HG03095 (cell line): Measurements from ENCODE around the gene KCTD17.
"Not testable (repeated sequence)": the region's sequence is repeated elsewhere in the genome, so short reads cannot be mapped to it uniquely, and the experiment has no call there.

ENCODE experiments used
- ATAC-seq: cut with Tn5 transposase; IDR thresholded peaks from one replicate; pipeline ENCODE4 v1.9.1; 2021; ENCODE audit warnings: moderate library complexity; ENCODE audit not compliant: unreplicated experiment

Gene KCTD17

GRCh38 chr22:37057796-37058510, 6.4 kb downstream of the KCTD17 start:
- no peak for ATAC-seq

GRCh38 chr22:37058917-37059701, 7.6 kb downstream of the KCTD17 start:
- no peak for ATAC-seq

GRCh38 chr22:37059876-37060449, 8.4 kb downstream of the KCTD17 start:
- no peak for ATAC-seq

- ATAC-seq = no peak
Observed at GRCh38 chr22:37060801-37061610, 9.5 kb downstream of the KCTD17 start.

GRCh38 chr22:37061611-37062375, 10.3 kb downstream of the KCTD17 start:
- ATAC-seq = no peak

GRCh38 chr22:37062376-37062675, 10.8 kb downstream of the KCTD17 start:
- no peak for ATAC-seq

GRCh38 chr22:37062702-37063381, 11.3 kb downstream of the KCTD17 start:
- no peak for ATAC-seq

- no peak for ATAC-seq
Observed at GRCh38 chr22:37063431-37064420, 12.2 kb downstream of the KCTD17 start.

- ATAC-seq = no peak
Observed at GRCh38 chr22:37064553-37064952, 13.0 kb downstream of the KCTD17 start.

- no peak for ATAC-seq
Observed at GRCh38 chr22:37065180-37065579, 13.6 kb downstream of the KCTD17 start.

- no peak for ATAC-seq
Observed at GRCh38 chr22:37065961-37066360, 14.4 kb downstream of the KCTD17 start.

GRCh38 chr22:37067428-37067827, 15.9 kb downstream of the KCTD17 start:
- ATAC-seq = no peak

GRCh38 chr22:37068859-37069258, 17.3 kb downstream of the KCTD17 start:
- ATAC-seq = no peak

- ATAC-seq = no peak
Observed at GRCh38 chr22:37069319-37069718, 17.8 kb downstream of the KCTD17 start.

GRCh38 chr22:37069719-37070118, 18.2 kb downstream of the KCTD17 start:
- ATAC-seq = no peak

- no peak for ATAC-seq
Observed at GRCh38 chr22:37070334-37070733, 18.8 kb downstream of the KCTD17 start.

- no peak for ATAC-seq
Observed at GRCh38 chr22:37070744-37071143, 19.2 kb downstream of the KCTD17 start.

GRCh38 chr22:37071850-37072592, 20.5 kb downstream of the KCTD17 start:
- not testable (repeated sequence) for ATAC-seq
